Measurements from ENCODE around the gene HNMT. TPM values are rescaled to one million over a fixed set of nuclear protein-coding genes. Genes with fewer than 3 reads are reported as not detected.

HNMT gene
- total and polyA plus RNA-seq, 2 of the 13 experiments (the other 11 are each of a cell fraction or from before 2014, with no cell fraction given) = 279 to 309 TPM

DNA sequence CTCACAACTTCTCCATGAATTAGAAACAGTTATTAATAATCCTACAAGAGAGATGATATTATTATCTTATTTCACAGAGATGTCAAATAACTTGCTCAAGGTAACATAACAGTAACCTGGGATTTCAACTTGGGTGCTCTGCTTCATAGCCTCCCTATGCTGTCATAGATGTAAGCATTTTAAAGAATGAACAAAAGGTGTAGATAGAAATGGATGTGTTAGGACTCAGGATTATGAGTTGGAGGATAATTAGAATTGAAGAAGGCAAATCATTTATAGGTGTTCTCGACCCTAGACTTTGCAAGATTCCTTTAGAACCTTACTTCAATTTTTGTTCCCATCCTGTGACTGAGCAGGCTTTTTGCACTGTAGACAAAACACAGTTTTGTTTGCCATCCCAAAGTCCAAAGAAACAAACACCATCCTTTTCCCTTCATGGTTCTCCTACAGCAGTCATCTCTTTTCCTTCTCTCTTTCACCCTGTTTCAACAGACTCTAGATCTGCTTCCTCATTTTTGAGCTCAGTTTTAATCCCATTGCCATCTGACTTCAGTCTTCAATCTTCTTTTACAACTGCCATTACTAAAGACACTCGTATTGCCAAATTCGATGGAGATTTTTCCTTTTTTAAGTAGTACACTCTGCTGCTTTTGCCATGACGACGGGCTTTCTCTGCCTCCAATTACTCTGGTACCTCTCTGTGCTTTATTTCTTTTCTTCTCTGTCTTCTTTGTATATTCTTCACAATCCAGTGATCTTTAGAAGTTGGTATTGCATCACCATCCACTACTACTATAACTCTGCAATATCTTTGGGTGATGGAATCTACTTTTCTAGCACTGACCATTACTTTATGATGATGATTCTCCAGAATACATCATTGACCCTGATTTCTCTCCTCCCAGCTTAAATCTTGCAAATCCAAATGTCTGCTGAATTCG, 4.5 kb downstream of the HNMT start (continued):
- no peak for TF ChIP-seq HNF1B (CRISPR knock-in tag; IDR thresholded peaks at IDR 0.05)
- no peak for TF ChIP-seq ZNF83 (CRISPR knock-in tag; IDR thresholded peaks at IDR 0.05; ENCODE audit: borderline replicate concordance)
- TF ChIP-seq FOXA3 (CRISPR knock-in tag; IDR thresholded peaks at IDR 0.05) = peak; percentile 87
- TF ChIP-seq SCMH1 (CRISPR knock-in tag; IDR thresholded peaks at IDR 0.05; ENCODE audit: borderline replicate concordance) = no peak
- TF ChIP-seq TBX3 (IDR thresholded peaks at IDR 0.05; ENCODE audit: borderline replicate concordance) = no peak
- no peak; the same call in 1 of the 2 replicates for TF ChIP-seq SALL1 (CRISPR knock-in tag; IDR thresholded peaks at IDR 0.05)
- TF ChIP-seq, protein P1, sequence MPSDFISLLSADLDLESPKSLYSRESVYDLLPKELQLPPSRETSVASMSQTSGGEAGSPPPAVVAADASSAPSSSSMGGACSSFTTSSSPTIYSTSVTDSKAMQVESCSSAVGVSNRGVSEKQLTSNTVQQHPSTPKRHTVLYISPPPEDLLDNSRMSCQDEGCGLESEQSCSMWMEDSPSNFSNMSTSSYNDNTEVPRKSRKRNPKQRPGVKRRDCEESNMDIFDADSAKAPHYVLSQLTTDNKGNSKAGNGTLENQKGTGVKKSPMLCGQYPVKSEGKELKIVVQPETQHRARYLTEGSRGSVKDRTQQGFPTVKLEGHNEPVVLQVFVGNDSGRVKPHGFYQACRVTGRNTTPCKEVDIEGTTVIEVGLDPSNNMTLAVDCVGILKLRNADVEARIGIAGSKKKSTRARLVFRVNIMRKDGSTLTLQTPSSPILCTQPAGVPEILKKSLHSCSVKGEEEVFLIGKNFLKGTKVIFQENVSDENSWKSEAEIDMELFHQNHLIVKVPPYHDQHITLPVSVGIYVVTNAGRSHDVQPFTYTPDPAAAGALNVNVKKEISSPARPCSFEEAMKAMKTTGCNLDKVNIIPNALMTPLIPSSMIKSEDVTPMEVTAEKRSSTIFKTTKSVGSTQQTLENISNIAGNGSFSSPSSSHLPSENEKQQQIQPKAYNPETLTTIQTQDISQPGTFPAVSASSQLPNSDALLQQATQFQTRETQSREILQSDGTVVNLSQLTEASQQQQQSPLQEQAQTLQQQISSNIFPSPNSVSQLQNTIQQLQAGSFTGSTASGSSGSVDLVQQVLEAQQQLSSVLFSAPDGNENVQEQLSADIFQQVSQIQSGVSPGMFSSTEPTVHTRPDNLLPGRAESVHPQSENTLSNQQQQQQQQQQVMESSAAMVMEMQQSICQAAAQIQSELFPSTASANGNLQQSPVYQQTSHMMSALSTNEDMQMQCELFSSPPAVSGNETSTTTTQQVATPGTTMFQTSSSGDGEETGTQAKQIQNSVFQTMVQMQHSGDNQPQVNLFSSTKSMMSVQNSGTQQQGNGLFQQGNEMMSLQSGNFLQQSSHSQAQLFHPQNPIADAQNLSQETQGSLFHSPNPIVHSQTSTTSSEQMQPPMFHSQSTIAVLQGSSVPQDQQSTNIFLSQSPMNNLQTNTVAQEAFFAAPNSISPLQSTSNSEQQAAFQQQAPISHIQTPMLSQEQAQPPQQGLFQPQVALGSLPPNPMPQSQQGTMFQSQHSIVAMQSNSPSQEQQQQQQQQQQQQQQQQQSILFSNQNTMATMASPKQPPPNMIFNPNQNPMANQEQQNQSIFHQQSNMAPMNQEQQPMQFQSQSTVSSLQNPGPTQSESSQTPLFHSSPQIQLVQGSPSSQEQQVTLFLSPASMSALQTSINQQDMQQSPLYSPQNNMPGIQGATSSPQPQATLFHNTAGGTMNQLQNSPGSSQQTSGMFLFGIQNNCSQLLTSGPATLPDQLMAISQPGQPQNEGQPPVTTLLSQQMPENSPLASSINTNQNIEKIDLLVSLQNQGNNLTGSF (CRISPR knock-in tag; IDR thresholded peaks at IDR 0.05) = no peak
- TF ChIP-seq ZNF775 (CRISPR knock-in tag; IDR thresholded peaks at IDR 0.05; ENCODE audit: borderline replicate concordance) = peak; percentile 18; the same call in 1 of the 2 replicates
- TF ChIP-seq ZXDC (CRISPR knock-in tag; IDR thresholded peaks at IDR 0.05) = no peak
- TF ChIP-seq SKI (IDR thresholded peaks at IDR 0.05; ENCODE audit: partially characterized antibody) = peak; percentile 21
- peak; percentile 51; the same call in 1 of the 2 replicates for TF ChIP-seq FOSL2 (CRISPR knock-in tag; IDR thresholded peaks at IDR 0.05)
- no peak; the same call in 1 of the 2 replicates for TF ChIP-seq ZSCAN5A (CRISPR knock-in tag; IDR thresholded peaks at IDR 0.05; ENCODE audit: borderline replicate concordance)
- peak; percentile 60; the same call in 1 of the 2 replicates for TF ChIP-seq NCOR1 (IDR thresholded peaks at IDR 0.05; ENCODE audit: borderline replicate concordance, low read length)
- TF ChIP-seq CBX1 (IDR thresholded peaks at IDR 0.05; ENCODE audit: low read depth) = no peak
- no peak for TF ChIP-seq ATRX (CRISPR knock-in tag; IDR thresholded peaks at IDR 0.05; ENCODE audit: borderline replicate concordance)
- TF ChIP-seq ZNF772 (CRISPR knock-in tag; IDR thresholded peaks at IDR 0.05) = 0 out of 2 replicates have a peak, but pooled peaks have one; percentile 14
- TF ChIP-seq ZNF3 (CRISPR knock-in tag; IDR thresholded peaks at IDR 0.05) = no peak

Measured in HepG2 (cell line).